HG03175 (cell line): ENCODE results near the gene EIF1AX.

Source experiments
- ATAC-seq: cut with Tn5 transposase; IDR thresholded peaks from one replicate; pipeline ENCODE4 v1.9.1; 2021; ENCODE audit warnings: mild to moderate bottlenecking, moderate library complexity; ENCODE audit not compliant: unreplicated experiment

Gene EIF1AX

DNA sequence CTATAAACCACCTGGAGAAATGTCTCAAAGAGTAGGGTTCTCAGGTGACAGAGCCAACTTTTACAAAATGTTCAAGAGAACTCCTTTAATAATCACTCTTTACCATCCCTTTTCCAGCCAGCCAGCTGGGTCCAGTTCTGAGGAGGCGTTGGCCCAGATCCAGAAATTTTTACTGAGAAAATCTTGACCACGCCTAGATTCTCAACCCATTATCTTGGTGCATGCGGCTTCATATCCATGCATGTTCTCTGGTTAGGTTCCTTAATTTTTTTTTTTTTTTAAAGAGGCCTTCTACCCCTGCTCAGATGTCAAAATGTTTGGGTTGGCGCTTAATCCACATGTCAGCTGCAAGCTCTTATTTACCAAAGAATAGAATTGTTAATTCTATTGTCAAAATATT lies 13.0 kb downstream of the EIF1AX start:
- no peak for ATAC-seq

DNA sequence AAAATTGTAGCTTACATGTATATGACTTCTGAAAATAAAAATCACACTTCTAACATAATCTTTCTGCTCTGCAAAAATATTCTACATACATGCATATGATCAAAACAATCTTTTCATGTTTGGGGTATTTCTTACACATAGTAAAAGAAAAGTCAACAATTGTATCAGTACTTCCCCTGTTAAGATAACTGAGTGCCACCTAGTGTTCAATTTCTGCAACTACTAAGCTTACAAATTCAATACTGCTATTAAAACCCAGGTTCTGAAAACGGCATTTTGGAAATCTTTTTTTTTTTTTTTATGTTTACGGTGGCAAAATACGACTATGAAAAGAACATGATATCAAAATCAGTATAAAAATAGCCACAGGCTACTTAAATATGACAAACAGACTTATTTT lies 14.2 kb downstream of the EIF1AX start:
- ATAC-seq: peak; percentile 41

- ATAC-seq: peak; percentile 57
Measured at GRCh38 chrX:20126833-20127232, 14.8 kb downstream of the EIF1AX start.

DNA sequence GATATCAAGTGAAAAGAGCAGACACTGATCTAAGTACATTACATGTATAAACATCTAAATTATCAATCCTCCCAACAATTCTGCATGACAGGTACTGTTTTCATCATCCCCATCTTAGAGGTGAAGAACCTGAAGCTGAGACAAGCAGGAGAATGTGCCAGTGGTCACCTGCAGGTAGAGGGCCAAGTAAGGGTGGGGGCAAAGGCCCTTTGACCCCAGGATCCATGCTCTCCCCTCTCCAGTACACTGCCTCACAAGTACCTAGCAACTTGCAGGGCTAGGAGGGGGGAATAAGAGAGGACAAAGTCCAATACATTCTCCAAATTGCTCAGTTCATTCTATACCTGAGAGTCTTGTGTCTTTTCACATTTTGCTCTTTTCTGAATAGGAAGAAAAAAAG lies 16.7 kb downstream of the EIF1AX start:
- no peak for ATAC-seq

DNA sequence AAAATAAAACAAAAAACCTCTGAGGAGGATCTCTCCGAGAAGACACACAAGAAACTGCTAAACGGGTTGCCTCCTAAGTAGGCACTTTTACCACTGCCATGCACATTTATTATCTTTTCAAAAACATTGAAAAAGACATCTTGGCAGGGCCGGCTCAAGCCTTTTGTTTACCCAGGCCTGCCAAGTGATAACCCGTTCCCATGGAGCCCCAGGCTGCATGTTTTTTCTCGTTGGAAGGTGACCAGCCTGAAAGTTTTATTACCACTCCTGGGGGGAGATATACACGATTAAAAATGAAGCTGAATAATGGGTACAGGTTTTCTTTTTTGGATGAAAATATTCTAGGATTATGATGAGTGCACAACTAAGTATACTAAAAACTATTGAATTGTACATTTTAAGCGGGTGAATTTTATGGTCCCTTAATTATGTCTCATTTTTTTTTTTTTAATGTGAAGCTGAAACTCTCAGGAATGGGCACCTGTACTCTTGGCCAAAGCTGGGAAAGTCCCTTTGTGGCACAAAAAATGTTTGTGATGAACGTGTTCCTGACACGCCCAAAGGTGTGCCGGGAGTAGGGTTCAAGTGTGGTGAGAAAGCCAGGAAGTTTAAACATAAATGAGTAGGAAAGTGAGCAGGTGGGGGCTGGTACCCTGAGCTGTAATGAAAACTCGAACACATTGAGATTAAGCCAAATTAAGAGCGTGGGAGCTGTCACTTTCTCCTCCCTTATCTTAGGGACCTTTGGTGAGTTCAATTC lies 23.4 kb downstream of the EIF1AX start:
- ATAC-seq: no peak

GRCh38 chrX:20116577-20117240 lies 24.9 kb downstream of the EIF1AX start, which contains the start of gene MAP7D2:
Gene MAP7D2, minus strand, starts transcription at chrX:20116907. Its CDS starts 28 bp downstream, at chrX:20116879.
- ATAC-seq: no peak

DNA sequence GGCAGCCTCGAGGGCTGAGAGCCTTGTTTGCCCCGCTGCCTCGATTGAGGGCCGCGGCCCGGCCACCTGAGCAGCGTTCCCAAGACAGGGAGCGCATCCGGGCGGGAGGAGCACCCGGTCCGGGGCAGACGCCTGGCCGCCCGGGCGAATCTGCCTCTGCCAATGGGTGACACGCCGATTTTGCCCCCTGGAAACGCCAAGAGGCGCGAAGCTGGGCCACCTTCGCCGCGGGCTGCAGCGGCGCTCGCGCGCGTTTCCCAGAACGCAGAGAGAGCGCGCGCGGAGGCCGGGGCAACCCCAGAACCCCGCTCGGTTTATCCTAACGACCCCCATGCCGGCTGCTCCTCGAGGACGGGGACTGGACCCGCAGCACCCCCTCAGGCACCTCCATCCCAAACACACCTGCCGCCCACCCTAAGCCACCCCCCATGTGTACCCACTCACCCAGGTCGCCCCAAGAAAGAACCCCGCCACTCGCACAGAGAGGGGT lies 25.5 kb downstream of the EIF1AX start:
- ATAC-seq: no peak

GRCh38 chrX:20112022-20112774 lies 29.4 kb downstream of the EIF1AX start:
- no peak for ATAC-seq

- no peak for ATAC-seq
Measured at GRCh38 chrX:20111271-20111670, 30.4 kb downstream of the EIF1AX start.

DNA sequence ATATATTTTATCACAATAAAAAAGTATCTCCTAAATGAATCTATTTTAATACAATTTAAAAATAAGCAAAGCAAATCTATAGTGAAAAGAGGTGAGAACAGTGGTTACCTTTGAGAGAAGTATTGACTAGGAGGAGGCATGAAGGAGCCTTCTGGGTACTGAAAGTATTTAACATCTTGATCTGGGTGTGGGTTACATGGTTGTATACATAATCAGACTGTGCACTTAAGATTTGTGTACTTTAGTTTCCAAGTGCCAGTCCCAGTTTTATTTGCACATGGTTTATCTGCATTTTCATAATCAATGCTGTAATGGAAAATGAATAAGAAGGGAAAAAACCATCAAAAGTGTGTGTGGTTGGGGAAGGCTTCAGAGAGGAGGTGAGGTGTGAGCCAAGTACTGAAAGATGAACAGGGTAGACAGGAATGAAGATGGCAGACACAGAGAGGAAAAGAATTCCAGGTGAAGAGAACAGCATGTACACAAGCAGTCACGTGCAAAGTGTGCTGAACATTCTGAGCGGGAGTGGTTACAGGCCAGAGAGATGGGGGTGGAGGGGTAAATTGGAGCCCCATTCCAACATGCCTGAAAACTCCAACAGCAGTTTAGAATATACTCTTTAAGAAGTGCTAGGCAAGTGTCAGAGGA lies 39.6 kb downstream of the EIF1AX start:
- no peak for ATAC-seq

DNA sequence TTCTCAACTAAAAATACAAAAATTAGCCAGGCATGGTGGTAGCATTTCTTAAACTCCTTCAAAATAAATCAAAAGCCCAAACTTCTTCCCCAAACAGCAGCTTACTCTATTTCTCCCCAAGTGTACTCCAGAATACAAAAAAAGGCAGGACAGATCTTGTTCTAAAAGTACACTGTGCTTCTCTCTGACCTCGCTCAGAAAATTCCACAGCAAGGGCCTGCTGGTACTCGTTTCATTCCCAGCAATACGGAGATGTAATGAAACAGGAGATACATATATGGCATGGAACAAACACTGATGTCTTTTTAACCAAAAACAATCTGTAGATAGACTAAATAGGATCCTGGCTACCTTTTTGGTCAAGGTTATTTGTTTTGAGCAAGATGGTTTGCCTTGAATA lies 50.1 kb downstream of the EIF1AX start:
- no peak for ATAC-seq

DNA sequence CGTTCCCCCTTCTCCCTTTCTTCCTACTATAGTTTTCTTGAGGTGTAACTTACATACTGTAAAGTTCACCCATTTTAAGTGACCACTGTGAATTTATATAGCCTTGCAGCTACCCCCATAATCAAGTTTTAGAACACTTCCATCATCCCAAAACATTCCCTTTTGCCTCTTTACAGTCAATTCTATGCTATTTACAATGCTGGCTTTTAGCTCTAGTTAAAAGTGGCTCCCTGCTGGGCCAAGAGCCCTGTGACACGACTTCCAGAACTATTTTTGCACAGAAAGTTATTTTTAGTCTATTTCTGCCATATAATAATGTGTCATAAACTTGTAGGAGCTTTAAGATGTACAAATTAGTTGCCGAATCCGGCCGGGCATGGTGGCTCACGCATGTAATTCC lies 51.8 kb downstream of the EIF1AX start:
- no peak for ATAC-seq

DNA sequence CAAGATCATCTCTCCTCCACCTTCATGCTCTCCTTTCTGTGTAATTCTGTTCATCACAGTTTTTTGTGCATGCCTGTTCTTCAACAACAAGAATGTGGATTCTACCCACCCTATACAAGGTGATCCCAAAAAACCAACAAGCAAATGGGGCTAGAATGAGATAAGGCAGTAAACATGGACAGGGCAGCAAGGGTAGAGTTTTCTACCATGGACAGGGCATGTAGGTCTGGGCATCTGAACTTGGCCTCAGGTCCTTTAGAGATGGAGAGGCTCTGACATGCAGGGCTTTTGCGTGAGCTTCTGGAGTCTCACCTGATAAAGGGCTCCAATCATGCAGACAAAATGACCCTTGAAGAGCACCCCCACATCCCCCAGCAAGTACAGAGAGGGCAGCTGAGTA lies 61.4 kb downstream of the EIF1AX start:
- no peak for ATAC-seq
